A673 (cell line): ENCODE measurements around the gene TRIM65.

Source experiments
- EZH2 ChIP-seq: fragments of 200-600 bp; sonication (generic); IDR thresholded peaks from 2 replicates; pipeline ENCODE4 v1.6.1; 2017; ENCODE audit warnings: borderline replicate concordance, low read depth, mild to moderate bottlenecking, mixed read lengths, antibody characterized with exemption, low read length; ENCODE audit not compliant: poor library complexity, severe bottlenecking
- TF ChIP-seq, protein P1 (sequence below): fragments of 300-800, 200-600 bp; sonication (generic); conservative IDR thresholded peaks from 2 replicates; pipeline ENCODE4 v1.5.1; 2017; ENCODE audit warnings: low read depth, mild to moderate bottlenecking, antibody characterized with exemption, low read length, moderate library complexity, mixed read lengths

- TF ChIP-seq, protein P1, sequence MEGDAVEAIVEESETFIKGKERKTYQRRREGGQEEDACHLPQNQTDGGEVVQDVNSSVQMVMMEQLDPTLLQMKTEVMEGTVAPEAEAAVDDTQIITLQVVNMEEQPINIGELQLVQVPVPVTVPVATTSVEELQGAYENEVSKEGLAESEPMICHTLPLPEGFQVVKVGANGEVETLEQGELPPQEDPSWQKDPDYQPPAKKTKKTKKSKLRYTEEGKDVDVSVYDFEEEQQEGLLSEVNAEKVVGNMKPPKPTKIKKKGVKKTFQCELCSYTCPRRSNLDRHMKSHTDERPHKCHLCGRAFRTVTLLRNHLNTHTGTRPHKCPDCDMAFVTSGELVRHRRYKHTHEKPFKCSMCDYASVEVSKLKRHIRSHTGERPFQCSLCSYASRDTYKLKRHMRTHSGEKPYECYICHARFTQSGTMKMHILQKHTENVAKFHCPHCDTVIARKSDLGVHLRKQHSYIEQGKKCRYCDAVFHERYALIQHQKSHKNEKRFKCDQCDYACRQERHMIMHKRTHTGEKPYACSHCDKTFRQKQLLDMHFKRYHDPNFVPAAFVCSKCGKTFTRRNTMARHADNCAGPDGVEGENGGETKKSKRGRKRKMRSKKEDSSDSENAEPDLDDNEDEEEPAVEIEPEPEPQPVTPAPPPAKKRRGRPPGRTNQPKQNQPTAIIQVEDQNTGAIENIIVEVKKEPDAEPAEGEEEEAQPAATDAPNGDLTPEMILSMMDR, result no peak
- TF ChIP-seq EZH2, result no peak
Observed at GRCh38 chr17:75898065-75898464, 1.3 kb upstream of the TRIM65 start.
